A172 (cell line): ENCODE measurements around the gene PRR7. TPM values are rescaled to one million over a fixed set of nuclear protein-coding genes. Genes with fewer than 3 reads are reported as not detected.
"Not testable (repeated sequence)": the region's sequence is repeated elsewhere in the genome, so short reads cannot be mapped to it uniquely, and the experiment has no call there.

Source experiments
- DNase-seq: peaks from one replicate; pipeline ENCODE4 v3.0.0-alpha.2; 2015; ENCODE audit warnings: low spot score
- total RNA-seq: library from RNA; depleted of rRNA; stranded (reverse); fragments of >200 nt; shearing (Covaris generic); gene quantifications from 2 replicates; pipeline ENCODE4 v1.2.3, GENCODE V29; 2014; rRNA removed

Gene PRR7
- total RNA-seq = 58.8 and 72.4 TPM in 2 replicates

- DNase-seq = peak; percentile 60
Measured at GRCh38 chr5:177446200-177447065, at the start of gene PRR7. TSS of gene PRR7 (plus strand) at chr5:177446814. CDS start at chr5:177455068, 8,254 bp downstream.

DNA sequence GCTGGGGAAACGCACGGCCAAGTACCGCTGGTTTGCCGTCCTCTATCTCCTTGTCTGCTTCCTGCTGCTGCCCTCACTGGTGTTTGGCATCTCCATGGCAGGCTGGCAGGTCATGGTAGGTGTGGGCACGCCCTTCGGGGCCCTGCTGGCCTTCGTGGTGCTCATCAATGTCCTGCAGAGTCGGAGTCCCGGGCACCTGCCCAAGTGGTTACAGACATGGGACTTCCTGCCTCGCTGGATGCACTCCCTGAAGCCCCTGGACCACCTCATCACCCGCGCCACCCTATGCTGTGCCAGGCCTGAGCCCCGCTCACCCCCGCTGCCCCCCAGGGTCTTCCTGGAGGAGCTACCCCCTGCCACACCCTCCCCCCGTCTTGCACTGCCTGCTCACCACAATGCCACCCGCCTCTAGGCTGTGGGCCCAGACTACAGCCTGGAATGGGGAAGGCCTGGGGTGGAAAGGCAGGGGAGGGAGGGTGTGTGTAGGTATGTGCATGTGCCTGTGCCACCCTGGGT is 48.7 kb upstream of the PRR7 start:
- DNase-seq = no peak

DNA sequence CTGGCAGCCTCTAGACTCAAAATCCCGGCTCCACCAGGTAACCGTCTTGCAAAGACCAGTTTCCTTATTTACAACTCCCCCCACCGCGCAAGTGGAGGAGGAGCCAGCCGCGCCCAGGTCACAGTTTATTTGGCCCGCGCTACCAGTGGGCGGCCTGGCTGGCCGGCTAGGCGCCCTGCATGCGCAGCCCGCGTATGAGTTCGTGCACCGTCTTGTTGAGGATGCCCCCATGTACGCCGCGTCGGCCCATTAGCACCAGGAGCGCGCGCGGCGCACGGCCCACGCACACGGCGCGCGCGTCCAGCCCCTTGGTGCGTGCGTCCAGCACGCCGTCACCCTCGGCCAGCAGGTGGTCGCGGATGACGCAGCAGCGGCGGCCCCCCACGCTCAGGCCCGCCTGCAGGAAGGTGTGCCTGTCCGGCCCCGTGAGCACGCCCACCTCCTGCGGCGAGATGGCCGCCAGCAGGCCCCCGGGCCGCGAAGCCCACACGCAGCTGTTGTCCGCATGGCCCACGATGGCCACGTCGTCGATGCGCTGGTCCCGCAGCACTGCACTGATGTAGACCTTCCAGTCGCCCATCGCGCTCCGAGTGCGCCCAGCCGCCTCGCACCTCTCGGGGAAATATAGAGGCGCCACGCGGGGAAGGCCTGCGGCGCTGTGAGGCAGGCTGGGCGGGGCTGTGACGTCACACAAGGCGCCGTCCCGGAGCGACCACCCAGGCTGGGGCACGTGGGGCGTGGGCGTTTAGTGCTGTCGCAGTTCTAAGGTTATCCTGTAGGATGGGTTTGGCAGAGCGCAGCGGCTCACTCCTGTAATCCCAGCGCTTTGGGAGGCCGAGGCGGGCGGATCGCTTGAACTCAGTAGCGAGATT is 46.4 kb upstream of the PRR7 start, which contains the start of gene PFN3:
Gene PFN3 (minus strand): TSS at position 665 of the 872 bp plus-strand sequence. CDS start 85 bp downstream, at position 580.
- DNase-seq = no peak

DNA sequence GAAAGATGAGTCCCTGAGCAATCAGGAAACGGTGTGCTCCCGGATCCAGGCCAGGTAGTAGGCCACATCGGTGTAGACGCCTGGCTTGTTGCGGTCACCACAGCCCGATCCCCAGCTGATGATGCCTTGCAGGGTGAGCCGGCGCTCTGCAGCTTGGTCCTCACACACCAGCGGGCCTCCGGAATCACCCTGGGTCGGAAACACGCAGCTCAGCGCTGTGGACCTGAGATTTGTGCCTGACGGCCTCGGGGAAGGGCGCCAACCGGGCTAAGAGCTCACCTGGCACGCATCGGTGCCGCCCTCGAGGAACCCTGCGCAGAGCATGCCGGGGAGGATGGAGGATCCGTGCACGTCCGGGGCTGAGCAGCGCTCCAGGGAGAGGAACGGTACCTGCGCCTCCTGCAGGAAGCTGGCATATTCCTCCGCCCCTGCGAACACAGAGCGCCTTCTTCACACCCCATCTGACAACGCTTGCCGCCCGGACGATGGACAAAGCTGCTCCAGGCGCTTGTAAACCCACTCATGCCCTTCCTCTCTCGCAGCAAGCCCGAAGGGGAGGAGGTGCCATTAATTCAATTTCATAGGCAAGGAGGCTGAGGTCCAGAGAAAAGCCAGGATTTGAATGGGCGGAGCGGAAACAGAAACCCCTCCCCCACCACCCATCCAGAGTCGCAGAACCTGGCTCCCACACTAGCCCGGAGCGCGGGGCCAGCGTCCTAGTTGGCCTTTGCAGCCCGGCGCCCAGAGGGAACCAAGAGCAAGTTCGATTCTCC is 44.2 kb upstream of the PRR7 start:
- DNase-seq = no peak

DNA sequence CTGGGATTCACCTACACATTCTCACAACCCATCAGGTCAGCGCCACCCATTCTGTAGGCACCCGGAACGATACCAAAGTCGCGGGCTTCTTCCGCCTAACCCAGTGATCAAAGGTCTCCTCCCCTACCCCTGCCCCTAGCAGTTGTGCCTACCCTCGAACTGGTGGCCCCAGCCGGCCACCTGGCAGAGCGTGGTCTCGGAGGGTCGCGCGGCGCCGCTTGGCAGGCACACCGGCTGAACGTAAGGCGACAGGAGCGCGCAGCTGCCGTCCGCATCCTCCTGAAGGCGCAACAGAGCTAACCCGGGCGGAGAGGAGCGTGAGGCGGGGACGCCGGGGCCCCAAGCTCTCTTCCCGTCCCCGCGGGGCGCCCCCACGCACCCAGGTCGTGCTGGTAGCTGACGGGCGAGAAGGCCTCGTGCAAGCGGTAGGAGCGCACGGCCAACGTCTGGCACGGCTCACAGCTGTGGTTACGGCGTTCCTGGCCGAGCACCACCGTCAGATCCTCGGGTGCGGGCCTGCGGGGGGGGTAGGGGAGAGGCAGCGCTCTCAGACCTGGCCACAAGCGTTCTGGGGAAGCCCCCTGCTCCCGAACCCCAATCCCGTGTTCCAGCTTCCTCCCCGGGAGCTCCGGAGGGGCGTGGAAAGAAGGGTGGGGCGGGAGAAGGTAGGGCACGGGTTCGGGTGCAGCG is 43.4 kb upstream of the PRR7 start:
- no peak for DNase-seq

DNA sequence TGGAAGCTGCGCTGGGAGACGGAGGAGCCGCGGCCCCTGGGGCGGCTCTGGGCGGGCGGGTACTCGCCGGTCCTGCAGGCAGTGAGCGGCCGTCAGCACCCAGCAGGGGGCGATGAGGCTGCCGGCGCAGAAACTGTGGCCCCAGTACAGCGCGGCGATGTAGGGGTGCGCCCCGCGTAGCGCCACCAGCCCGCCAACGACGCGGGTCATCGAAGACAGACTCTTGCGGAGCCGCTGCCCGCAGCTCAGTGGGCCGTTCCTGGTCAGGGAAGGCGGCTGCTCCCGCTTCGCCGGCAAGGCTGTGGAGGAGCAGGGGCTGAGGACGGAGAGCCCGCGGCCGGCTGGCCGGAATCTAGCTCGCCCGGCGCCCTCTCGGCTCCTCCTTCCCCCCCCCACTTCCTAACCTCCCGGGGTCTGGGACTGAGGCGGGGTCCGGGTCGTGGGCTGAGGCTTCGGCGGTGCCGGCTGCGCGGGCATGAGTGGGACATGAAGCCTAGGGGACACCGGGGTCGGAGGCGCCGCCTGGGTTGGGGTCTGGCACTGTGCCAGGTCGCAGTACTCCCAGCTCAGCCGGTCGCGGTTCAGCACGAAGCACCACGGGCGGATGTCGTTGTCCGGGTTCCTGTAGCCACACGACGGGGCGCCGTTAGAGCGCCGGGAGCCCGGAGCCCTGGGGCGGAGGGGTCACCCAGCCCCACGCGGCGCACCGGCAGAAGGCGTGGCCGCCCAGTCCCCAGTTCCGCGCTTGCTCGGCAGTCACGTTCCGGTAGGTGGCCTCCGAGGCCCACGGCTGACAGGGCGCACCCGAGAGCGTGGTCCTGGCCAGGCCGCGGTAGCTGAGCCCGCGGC is 42.6 kb upstream of the PRR7 start:
- DNase-seq = peak; percentile 75

GRCh38 chr5:177404641-177405179 is 41.9 kb upstream of the PRR7 start:
- DNase-seq = no peak

DNA sequence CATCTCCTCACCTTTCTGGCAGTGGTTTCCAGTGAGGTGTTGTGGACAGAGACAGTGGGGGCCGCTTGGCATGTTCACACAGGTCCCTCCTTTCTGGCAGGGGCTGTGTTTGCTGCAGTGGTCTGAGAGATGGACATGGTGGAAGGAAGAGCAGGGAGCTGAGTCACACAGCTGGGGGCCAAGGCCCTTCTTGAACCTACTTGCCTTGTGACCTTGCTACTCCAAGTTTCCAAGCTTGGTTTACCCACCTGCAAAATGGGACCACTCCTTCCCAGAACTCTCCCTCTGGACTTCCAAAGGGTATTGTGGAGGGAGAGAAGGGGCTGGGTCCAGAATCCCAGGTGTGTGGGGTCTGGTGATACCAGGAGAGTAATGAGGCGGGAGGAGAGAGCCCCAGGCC is 41.3 kb upstream of the PRR7 start:
- no peak for DNase-seq

- DNase-seq = no peak
Measured at GRCh38 chr5:177405805-177406204, 40.8 kb upstream of the PRR7 start.

GRCh38 chr5:177409043-177409801 is 37.4 kb upstream of the PRR7 start, which contains the start of gene F12:
TSS of gene F12 (minus strand) at chr5:177409564. CDS start at chr5:177409527, 37 bp downstream.
- no peak for DNase-seq

DNA sequence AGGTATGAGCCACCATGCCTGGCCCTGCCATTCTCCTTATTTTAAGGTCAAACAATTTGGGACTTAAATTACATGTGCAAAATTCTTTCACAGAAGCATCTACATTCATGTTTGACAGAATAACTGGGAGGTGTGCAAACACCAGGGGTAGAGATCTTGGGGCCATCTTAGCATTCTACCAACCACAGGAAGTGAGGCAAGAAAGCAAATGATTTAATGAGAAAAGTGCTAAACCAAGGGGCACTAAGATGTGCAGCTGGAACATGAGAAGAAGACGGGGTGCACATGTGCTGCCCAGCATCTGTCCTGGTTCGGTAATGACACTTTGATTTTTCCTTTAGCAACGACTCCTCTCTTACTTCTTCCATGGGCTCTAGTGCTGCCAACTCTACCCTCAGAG is 36.0 kb upstream of the PRR7 start:
- DNase-seq = no peak

- DNase-seq = no peak
Measured at GRCh38 chr5:177412603-177413233, 33.9 kb upstream of the PRR7 start.

- no peak for DNase-seq
Measured at GRCh38 chr5:177414481-177414880, 32.1 kb upstream of the PRR7 start.

- DNase-seq = not testable (repeated sequence)
Measured at GRCh38 chr5:177417081-177417480, 29.5 kb upstream of the PRR7 start.

GRCh38 chr5:177419046-177419445 is 27.6 kb upstream of the PRR7 start:
- DNase-seq = peak; percentile 42

DNA sequence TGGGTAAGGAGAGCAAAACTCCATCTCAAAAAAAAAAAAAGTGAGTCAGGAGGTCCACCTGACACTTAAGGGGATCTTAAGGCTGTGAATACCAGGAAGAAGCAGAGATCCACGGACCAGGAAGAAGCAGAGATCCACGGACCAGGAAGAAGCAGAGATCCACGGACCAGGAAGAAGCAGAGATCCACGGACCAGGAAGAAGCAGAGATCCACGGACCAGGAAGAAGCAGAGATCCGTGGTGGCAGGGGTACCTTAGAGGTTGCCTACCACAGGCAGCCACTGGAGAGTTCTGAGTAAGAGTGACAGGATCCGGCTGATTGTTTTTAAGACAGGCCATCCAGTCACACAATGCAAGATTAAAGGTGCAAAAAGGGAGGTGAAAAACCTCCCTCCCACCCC is 26.1 kb upstream of the PRR7 start:
- not testable (repeated sequence) for DNase-seq

GRCh38 chr5:177421062-177421798 is 25.4 kb upstream of the PRR7 start:
- no peak for DNase-seq

DNA sequence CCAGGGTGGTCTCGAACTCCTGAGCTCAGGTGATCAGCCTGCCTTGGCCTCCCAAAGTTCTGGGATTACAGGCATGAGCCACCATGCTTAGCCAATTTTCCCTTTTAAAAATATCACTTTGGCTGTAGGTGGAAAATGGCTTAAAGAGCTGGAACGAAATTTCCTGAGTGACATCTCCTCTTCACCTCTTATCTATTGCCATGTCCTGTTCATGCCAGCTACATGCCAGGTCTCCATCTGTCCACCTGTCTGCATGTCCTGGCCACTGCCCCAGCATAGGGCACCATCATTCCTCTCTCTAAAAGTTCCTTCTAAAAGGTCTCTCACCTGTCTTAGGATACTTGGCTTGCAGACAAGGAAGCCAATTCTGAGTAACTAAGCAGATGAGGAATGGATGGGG is 22.9 kb upstream of the PRR7 start:
- no peak for DNase-seq
